ENCODE data around the gene SPATS2L. TPM values are rescaled to one million over a fixed set of nuclear protein-coding genes. Genes with fewer than 3 reads are reported as not detected.
A peak's percentile ranks its signal among the peaks of the same experiment; 100 is the strongest.

SPATS2L gene
- total and polyA plus RNA-seq, 2 experiments from 2014 or later = 118 to 154 TPM

GRCh38 chr2:200479692-200480265 is 173.3 kb downstream of the SPATS2L start:
- H3K79me2 ChIP-seq (replicated peaks; ENCODE audit: insufficient read depth) = no peaks in the 10 kb centered on the region
- no peaks in the 10 kb centered on the region for H3K27me3 ChIP-seq (ENCODE audit: insufficient read depth)
- H4K20me1 ChIP-seq (replicated peaks; ENCODE audit: insufficient read depth) = no peaks in the 10 kb centered on the region
- no peak overlapping the region for H3K4me2 ChIP-seq
- no peak overlapping the region for H3K4me3 ChIP-seq
- no peaks in the 10 kb centered on the region for H3F3A ChIP-seq (replicated peaks; ENCODE audit: low read depth)
- DNase-seq (ENCODE audit: low spot score) (no peak), ATAC-seq (0 out of 3 replicates have a peak, but pooled peaks have one; percentile 4)
- H3K9me2 ChIP-seq (ENCODE audit: insufficient read depth) = no peaks in the 10 kb centered on the region
- H3K27ac ChIP-seq (ENCODE audit: low read depth) = peak overlapping the region; percentile 37; the same call in 1 of the 2 replicates
- Mint-ChIP-seq H3K4me3 (no peak overlapping the region), H3K27ac (no peak overlapping the region), H3K9me3 (no peaks in the 10 kb centered on the region), H3K4me1 (peaks cover 37% of the 10 kb centered on the region), H3K36me3 (ENCODE audit: low read depth) (peaks cover 54% of the 10 kb centered on the region), H3K27me3 (ENCODE audit: insufficient read depth, low read depth, poor library complexity) (peaks cover 2% of the 10 kb centered on the region)
- TF ChIP-seq ZNF114 (CRISPR knock-in tag; IDR thresholded peaks at IDR 0.05) (no peak), CREB1 (CRISPR knock-in tag; IDR thresholded peaks at IDR 0.05; ENCODE audit: low read depth) (no peak), JUNB (IDR thresholded peaks at IDR 0.05; ENCODE audit: unreplicated experiment) (no peak), POLR2AphosphoS5 (IDR thresholded peaks at IDR 0.05; ENCODE audit: low read depth) (no peak), EZH2 (IDR thresholded peaks at IDR 0.05; ENCODE audit: low read depth, unreplicated experiment) (no peak), STAT1 (IDR thresholded peaks at IDR 0.05; ENCODE audit: unreplicated experiment) (no peak)
- TF ChIP-seq, protein P1, sequence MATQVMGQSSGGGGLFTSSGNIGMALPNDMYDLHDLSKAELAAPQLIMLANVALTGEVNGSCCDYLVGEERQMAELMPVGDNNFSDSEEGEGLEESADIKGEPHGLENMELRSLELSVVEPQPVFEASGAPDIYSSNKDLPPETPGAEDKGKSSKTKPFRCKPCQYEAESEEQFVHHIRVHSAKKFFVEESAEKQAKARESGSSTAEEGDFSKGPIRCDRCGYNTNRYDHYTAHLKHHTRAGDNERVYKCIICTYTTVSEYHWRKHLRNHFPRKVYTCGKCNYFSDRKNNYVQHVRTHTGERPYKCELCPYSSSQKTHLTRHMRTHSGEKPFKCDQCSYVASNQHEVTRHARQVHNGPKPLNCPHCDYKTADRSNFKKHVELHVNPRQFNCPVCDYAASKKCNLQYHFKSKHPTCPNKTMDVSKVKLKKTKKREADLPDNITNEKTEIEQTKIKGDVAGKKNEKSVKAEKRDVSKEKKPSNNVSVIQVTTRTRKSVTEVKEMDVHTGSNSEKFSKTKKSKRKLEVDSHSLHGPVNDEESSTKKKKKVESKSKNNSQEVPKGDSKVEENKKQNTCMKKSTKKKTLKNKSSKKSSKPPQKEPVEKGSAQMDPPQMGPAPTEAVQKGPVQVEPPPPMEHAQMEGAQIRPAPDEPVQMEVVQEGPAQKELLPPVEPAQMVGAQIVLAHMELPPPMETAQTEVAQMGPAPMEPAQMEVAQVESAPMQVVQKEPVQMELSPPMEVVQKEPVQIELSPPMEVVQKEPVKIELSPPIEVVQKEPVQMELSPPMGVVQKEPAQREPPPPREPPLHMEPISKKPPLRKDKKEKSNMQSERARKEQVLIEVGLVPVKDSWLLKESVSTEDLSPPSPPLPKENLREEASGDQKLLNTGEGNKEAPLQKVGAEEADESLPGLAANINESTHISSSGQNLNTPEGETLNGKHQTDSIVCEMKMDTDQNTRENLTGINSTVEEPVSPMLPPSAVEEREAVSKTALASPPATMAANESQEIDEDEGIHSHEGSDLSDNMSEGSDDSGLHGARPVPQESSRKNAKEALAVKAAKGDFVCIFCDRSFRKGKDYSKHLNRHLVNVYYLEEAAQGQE (IDR thresholded peaks at IDR 0.05; ENCODE audit: unreplicated experiment) = no peak
- TF ChIP-seq, protein P2, sequence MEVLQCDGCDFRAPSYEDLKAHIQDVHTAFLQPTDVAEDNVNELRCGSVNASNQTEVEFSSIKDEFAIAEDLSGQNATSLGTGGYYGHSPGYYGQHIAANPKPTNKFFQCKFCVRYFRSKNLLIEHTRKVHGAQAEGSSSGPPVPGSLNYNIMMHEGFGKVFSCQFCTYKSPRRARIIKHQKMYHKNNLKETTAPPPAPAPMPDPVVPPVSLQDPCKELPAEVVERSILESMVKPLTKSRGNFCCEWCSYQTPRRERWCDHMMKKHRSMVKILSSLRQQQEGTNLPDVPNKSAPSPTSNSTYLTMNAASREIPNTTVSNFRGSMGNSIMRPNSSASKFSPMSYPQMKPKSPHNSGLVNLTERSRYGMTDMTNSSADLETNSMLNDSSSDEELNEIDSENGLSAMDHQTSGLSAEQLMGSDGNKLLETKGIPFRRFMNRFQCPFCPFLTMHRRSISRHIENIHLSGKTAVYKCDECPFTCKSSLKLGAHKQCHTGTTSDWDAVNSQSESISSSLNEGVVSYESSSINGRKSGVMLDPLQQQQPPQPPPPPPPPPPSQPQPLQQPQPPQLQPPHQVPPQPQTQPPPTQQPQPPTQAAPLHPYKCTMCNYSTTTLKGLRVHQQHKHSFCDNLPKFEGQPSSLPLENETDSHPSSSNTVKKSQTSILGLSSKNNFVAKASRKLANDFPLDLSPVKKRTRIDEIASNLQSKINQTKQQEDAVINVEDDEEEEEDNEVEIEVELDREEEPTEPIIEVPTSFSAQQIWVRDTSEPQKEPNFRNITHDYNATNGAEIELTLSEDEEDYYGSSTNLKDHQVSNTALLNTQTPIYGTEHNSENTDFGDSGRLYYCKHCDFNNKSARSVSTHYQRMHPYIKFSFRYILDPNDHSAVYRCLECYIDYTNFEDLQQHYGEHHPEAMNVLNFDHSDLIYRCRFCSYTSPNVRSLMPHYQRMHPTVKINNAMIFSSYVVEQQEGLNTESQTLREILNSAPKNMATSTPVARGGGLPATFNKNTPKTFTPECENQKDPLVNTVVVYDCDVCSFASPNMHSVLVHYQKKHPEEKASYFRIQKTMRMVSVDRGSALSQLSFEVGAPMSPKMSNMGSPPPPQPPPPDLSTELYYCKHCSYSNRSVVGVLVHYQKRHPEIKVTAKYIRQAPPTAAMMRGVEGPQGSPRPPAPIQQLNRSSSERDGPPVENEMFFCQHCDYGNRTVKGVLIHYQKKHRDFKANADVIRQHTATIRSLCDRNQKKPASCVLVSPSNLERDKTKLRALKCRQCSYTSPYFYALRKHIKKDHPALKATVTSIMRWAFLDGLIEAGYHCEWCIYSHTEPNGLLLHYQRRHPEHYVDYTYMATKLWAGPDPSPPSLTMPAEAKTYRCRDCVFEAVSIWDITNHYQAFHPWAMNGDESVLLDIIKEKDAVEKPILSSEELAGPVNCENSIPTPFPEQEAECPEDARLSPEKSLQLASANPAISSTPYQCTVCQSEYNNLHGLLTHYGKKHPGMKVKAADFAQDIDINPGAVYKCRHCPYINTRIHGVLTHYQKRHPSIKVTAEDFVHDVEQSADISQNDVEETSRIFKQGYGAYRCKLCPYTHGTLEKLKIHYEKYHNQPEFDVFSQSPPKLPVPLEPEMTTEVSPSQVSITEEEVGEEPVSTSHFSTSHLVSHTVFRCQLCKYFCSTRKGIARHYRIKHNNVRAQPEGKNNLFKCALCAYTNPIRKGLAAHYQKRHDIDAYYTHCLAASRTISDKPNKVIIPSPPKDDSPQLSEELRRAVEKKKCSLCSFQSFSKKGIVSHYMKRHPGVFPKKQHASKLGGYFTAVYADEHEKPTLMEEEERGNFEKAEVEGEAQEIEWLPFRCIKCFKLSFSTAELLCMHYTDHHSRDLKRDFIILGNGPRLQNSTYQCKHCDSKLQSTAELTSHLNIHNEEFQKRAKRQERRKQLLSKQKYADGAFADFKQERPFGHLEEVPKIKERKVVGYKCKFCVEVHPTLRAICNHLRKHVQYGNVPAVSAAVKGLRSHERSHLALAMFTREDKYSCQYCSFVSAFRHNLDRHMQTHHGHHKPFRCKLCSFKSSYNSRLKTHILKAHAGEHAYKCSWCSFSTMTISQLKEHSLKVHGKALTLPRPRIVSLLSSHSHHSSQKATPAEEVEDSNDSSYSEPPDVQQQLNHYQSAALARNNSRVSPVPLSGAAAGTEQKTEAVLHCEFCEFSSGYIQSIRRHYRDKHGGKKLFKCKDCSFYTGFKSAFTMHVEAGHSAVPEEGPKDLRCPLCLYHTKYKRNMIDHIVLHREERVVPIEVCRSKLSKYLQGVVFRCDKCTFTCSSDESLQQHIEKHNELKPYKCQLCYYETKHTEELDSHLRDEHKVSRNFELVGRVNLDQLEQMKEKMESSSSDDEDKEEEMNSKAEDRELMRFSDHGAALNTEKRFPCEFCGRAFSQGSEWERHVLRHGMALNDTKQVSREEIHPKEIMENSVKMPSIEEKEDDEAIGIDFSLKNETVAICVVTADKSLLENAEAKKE (CRISPR knock-in tag; IDR thresholded peaks at IDR 0.05) = no peak
- H3K4me1 ChIP-seq (ENCODE audit: insufficient read depth) = peaks cover 14% of the 10 kb centered on the region
- no peak overlapping the region for H2AFZ ChIP-seq
- peaks cover 33% of the 10 kb centered on the region for H3K36me3 ChIP-seq (ENCODE audit: insufficient read depth)

Measured in GM23338 (cell line).